NCI-H460 (cell line): ENCODE results near the gene NT5DC2. TPM values are rescaled to one million over a fixed set of nuclear protein-coding genes. Genes with fewer than 3 reads are reported as not detected.
"Not testable (repeated sequence)": the region's sequence is repeated elsewhere in the genome, so short reads cannot be mapped to it uniquely, and the experiment has no call there.

Source experiments
- DNase-seq: peaks from one replicate; pipeline ENCODE4 v3.0.0-alpha.2; 2016; ENCODE audit warnings: low read depth; ENCODE audit errors: extremely low read depth
- total RNA-seq: library from RNA; depleted of rRNA; stranded (reverse); fragments of >200 nt; shearing (Covaris generic); gene quantifications from 2 replicates; pipeline ENCODE4 v1.2.3, GENCODE V29; 2014

NT5DC2 gene
- total RNA-seq, 1 experiment from 2014 or later: 25.0 TPM

GRCh38 chr3:52537726-52538421, 4.2 kb upstream of the NT5DC2 start:
- DNase-seq: no peak

DNA sequence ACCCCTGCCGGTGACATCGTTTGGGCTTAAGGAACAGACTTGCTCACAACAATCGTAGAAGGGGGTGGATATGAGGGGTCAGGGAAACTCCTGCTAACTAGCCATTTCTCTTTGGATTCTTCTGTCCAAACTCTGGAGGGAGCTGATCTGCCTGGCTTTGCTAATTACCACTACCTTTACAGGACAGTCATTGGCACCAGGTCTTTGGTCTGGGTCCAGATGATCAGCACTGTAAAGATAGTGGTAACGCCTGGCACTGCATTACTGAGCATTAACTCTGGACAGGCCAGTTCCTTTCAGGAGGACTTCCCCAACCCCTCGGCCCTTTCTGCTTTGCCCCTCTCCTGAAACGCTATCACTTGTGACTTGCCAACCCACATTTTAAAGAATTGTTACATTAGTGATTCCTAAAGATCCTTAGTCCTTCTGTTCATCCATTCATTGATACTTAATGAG, 3.5 kb upstream of the NT5DC2 start:
- no peak for DNase-seq

GRCh38 chr3:52536369-52537164, 2.9 kb upstream of the NT5DC2 start, which contains the start of gene UQCC5:
Gene UQCC5 (plus strand): TSS chr3:52536605. CDS start chr3:52536756, 151 bp downstream.
- peak; percentile 95 for DNase-seq

- DNase-seq: no peak
Observed at GRCh38 chr3:52536112-52536368, 2.4 kb upstream of the NT5DC2 start.

DNA sequence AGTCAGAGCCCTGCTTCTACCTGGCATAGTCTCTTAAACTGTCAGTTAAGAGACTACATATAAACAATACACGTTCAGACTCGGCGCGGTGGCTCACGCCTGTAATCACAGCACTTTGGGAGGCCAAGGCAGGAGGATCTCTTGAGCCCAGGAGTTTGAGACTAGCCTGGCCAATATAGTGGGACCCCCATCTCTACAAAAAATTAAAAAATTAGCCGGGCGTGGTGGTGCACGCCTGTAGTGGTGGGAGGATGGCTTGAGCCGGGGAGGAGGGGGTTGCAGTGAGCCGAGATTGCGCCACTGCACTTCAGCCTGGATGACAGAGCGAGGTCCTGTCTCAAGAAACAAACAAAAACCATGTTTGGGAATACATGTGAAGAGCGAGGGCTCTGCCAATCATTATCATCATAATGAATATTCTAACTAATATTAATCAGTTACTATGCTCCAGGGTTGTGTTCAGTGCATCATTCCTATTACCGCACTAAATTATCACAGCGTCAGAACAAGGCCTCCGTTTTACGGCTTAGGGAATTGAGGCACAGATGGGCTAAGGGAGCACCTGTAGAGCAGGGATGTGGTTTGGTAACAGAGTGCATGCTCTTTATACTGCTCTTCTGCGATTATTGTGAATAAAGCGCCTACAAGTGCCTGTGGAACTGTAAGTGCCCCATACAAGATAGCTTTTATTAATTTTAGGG, 1.9 kb upstream of the NT5DC2 start:
- no peak for DNase-seq

GRCh38 chr3:52534281-52535183, 875 bp upstream of the NT5DC2 start:
- no peak for DNase-seq

GRCh38 chr3:52532838-52533622, 627 bp downstream of the NT5DC2 start:
- no peak for DNase-seq

DNA sequence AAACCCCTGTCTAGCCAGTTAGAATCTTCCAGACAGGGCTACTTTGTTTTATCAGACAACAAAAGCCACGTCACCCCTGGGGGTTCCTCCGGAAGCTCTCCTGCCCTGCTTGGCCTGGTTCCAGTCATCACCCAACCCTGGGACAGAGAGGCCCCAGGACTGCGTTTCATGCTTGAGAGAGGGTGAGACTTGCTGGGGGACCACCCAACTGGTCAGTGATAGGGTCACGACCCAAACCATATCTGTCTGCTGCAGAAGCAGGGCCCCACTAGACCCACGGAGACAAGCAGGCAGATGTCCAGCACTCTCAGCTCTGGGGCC, 1.2 kb downstream of the NT5DC2 start:
- DNase-seq: no peak

DNA sequence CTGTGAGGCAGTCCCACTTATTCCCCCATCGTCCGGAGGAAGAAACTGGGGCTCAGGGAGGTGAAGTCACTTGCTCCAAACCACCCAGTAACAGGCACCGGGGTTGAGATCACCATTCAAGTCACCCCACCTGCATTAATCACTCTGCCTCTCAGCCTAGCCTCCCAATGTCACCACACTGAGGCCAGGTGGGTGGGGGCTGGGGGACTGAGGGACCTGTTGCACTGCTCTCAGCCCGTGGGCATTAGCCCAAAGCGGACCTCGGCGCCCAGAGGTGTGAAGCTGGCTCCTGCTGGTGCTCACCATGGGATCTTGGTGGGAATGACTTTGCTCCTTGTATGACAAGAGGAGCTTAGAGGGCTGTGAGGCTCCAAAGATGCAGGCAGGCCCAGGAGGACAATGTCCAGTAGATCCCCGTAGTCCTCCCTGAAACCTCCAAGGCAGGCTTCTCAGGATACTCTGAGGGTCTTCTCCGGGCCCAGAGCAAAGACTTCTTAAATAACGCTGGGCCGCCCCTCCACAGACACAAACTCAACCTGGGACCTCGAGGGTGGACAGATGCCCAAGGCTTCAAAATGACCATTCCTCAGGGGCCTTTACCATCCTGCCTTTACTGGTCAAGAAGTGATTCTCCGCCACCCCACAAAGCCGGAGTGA, 1.7 kb downstream of the NT5DC2 start:
- DNase-seq: no peak

- DNase-seq: no peak
Observed at GRCh38 chr3:52530918-52531826, 2.5 kb downstream of the NT5DC2 start.

DNA sequence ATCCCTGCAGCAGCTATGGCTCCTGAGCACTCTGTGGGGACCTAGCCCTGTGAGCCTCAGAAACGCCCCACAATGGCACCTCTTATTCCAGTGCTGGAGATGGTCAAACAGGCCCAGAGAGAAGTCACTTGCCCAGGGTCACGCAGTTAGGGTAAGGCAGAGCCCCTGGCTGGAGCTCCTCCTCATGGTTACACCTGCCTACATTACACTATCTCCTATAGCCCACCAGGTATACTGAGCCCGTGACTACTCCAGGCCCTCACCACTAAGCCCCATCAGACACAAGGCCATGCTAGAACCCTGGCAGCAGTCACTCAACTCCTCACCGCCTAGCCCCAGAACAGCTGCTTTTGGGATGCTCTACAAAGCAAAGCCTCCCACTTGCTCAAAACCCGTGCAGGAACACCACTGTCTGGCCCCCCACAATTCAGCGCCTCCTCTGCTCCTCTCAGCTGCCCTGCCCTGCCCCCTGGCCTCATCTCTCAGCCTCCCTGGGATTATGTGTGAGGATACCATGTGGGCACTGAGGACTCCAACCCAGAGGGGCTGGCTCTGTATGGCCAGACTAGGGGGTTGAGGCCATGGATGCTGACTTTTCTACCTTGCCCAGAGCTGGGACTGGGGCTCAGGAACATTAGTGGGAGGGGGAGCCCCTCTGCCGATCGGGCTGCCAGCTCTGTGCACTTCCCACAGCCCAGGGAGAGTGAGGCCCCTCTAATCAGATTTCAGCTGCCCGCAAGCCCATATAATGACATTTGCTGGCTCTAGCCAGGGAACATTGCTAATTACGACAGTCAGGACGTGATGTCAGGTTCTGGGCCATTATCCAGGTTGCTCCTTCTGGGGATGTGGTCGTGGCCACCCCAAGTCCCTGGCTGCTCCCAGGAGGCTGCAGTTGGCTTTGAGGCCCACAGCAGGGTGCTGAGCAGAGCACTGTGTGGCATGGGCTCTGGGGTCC, 4.0 kb downstream of the NT5DC2 start:
- DNase-seq: no peak

DNA sequence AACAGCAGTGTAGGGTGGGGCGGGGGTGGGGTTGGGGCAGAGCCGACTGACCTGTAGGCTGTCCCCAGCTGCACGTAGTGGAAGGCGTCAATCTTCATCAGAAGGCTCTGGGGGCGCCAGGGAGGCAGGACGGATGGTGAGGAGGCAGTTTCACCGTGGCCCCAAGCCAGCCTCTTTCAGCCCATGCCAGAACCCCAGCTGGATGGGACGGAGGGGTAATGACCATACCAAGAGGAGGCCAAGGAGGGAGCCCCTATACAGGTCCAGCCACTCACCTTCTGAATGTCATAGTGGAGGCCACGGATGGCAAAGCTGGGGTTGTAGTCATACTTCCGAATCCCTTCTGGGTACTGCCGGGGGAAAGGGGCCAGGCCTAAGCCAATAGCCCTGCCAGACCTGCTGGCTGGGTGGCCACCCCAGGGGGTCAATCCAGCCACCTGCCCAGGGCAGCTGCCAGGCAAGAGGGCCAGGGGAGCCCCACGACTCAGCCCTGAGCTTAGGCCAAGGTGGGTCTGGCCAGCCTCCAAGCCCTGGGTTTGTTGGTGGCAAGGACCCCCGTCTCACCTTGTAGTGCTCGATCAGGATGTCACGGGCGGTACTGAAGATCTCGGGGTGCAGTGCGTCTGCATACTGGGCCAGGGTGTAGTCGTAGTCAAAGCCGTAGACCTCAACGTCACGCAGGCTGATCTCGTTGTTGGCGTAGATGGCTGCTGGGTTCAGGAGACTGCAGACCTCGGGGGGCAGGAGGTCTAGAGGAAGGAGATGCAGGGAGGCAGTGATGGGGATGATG, 4.9 kb downstream of the NT5DC2 start:
- DNase-seq: no peak

- DNase-seq: no peak
Observed at GRCh38 chr3:52527732-52528585, 5.7 kb downstream of the NT5DC2 start.

GRCh38 chr3:52527039-52527731, 6.5 kb downstream of the NT5DC2 start:
- no peak for DNase-seq

DNA sequence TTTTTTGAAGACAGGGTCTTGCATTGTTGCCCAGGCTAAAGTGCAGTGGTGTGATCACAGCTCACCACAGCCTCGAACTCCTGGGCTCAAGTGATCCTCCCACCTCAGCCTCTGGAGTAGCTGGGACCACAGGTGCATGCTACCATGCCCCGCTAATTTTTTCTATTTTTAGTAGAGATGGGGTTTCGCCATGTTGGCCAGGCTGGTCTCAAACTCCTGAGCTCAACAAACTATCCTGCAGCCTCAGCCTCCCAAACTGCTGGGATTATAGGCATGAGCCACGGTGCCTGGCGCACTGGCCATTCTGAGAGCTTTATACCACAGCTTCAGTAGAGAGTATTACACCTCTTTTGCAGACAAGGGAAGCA, 7.0 kb downstream of the NT5DC2 start:
- not testable (repeated sequence) for DNase-seq
